ENCODE results near the gene ASB18.

ASB18 gene

GRCh38 chr2:236305964-236306605 is 41.9 kb upstream of the ASB18 start:
- TF ChIP-seq CTCF (conservative IDR thresholded peaks at IDR 0.05; ENCODE audit: control insufficient read depth, insufficient read depth, low read depth, low read length) = no peak
- no peak for DNase-seq (ENCODE audit: low read depth)

DNA sequence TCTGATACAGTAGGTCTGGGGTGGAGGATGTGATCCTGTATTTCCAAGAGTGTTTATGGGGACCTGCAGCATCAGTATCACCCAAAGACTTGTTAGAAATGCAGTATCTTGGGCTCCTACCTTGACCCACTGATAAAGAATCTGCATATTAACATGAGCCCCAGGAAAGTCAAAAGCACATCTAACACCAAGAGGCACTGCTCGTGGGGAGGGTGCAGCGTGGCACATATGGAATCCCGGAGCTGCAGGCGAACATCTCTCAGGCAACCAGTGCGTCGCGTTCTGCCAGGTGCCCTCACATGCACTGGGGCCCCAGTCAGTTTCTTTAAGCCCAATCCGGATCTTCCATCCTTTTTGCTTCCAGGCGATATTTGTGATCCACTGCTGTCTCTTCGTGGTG is 41.3 kb upstream of the ASB18 start:
- TF ChIP-seq CTCF (conservative IDR thresholded peaks at IDR 0.05; ENCODE audit: control insufficient read depth, insufficient read depth, low read depth, low read length) = no peak
- H3K4me3 ChIP-seq (ENCODE audit: control insufficient read depth, low read depth, low read length) = no peak overlapping the region
- no peak for DNase-seq (ENCODE audit: low read depth)

More at GRCh38 chr2:236305964-236306605, 41.9 kb upstream of the ASB18 start:
- H3K4me3 ChIP-seq (ENCODE audit: control insufficient read depth, low read depth, low read length) = no peak overlapping the region

DNA sequence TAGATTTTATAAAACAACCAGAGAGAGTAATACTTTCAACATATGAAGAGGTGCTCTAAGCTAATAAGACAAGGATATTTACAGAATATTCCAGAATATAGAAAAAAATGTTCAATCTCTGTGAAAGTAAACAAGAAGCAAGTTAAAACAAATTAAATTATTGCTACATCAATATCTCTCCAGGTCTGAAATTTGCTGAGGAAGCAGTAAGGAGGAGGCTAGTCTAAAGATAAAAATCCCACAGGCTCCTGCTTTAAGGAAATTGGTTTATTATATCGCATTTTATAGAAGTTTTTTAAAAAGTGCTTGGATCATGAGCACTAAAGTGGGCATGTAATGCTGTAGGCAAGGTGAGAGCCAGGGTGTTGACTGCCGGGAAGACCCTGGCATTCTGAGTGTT is 39.7 kb upstream of the ASB18 start:
- DNase-seq (ENCODE audit: low read depth) = no peak
- TF ChIP-seq CTCF (conservative IDR thresholded peaks at IDR 0.05; ENCODE audit: control insufficient read depth, insufficient read depth, low read depth, low read length) = no peak
- no peak overlapping the region for H3K4me3 ChIP-seq (ENCODE audit: control insufficient read depth, low read depth, low read length)

- no peak overlapping the region for H3K4me3 ChIP-seq (ENCODE audit: control insufficient read depth, low read depth, low read length)
- TF ChIP-seq CTCF (conservative IDR thresholded peaks at IDR 0.05; ENCODE audit: control insufficient read depth, insufficient read depth, low read depth, low read length) = no peak
- DNase-seq (ENCODE audit: low read depth) = no peak
Measured at GRCh38 chr2:236302555-236302954, 38.3 kb upstream of the ASB18 start.

DNA sequence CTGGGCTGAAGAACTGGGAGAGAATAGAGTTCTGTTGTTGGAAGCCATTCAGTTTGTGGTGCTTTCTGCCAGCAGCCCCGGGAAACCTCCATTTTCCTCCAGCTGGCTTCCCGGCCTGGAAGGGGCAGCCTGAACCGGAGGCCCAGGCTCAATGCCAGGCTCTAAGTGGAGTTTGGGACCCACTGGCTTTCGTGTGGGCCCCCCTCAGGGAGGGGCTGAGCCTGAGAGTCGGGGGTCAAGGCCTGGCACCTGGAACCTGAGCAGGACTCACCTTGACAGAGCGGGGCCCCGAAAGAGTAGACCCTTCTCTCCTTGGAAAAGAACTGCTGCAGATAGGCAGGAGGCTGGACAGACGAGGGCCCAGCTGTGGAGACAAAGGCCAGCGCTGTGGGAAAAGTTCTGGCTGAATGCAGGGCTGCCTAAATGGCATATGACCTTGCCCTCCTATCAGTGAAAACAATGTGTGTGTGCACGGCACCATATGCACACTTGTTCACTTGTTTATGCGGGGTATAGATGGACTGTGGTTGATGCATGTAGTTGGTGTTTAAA is 34.8 kb upstream of the ASB18 start:
- no peak for DNase-seq (ENCODE audit: low read depth)
- no peak for TF ChIP-seq CTCF (conservative IDR thresholded peaks at IDR 0.05; ENCODE audit: control insufficient read depth, insufficient read depth, low read depth, low read length)
- H3K4me3 ChIP-seq (ENCODE audit: control insufficient read depth, low read depth, low read length) = no peak overlapping the region

GRCh38 chr2:236295481-236295880 is 31.3 kb upstream of the ASB18 start:
- no peak overlapping the region for H3K4me3 ChIP-seq (ENCODE audit: control insufficient read depth, low read depth, low read length)
- no peak for DNase-seq (ENCODE audit: low read depth)
- no peak for TF ChIP-seq CTCF (conservative IDR thresholded peaks at IDR 0.05; ENCODE audit: control insufficient read depth, insufficient read depth, low read depth, low read length)

Data from fibroblast of mammary gland (primary cell).